HepG2 (cell line): Measurements from ENCODE around the gene TP73. TPM values are rescaled to one million over a fixed set of nuclear protein-coding genes. Genes with fewer than 3 reads are reported as not detected.
A peak's percentile ranks its signal among the peaks of the same experiment; 100 is the strongest.

Experiments used
- EEA1 ChIP-seq: sonication (generic); formaldehyde crosslinking; IDR thresholded peaks from 2 replicates; pipeline ENCODE4 v1.5.1; 2020; ENCODE audit warnings: mild to moderate bottlenecking, missing genetic modification reagents, borderline replicate concordance
- FIP1L1 ChIP-seq: fragments of 200-400 bp; formaldehyde crosslinking; IDR thresholded peaks from 2 replicates; pipeline ENCODE4 v1.6.1; 2018; ENCODE audit warnings: low read depth, mild to moderate bottlenecking, low read length, moderate library complexity, borderline replicate concordance; ENCODE audit not compliant: insufficient read depth
- FLYWCH1 ChIP-seq: sonication (generic); formaldehyde crosslinking; IDR thresholded peaks from 2 replicates; pipeline ENCODE4 v1.8.1; 2023; ENCODE audit warnings: mild to moderate bottlenecking, missing genetic modification reagents
- MAZ ChIP-seq, 2 experiments: sonication (generic) in 1 of 2; formaldehyde crosslinking in 1 of 2; IDR thresholded peaks; 2 replicates each; pipeline versions ENCODE4 v1.5.0 to v1.6.1; 2012 to 2020; ENCODE audit warnings: low read depth in 2 of 2, mild to moderate bottlenecking in 2 of 2, borderline replicate concordance in 1 of 2, improper control_type of control experiment in 1 of 2, low read length in 1 of 2, missing genetic modification reagents in 1 of 2, moderate library complexity in 1 of 2
- MYC ChIP-seq: sonication (generic); formaldehyde crosslinking; IDR thresholded peaks from 2 replicates; pipeline ENCODE4 v1.9.0; 2021; ENCODE audit warnings: missing genetic modification reagents, borderline replicate concordance
- MZF1 ChIP-seq: sonication (generic); formaldehyde crosslinking; IDR thresholded peaks from 2 replicates; pipeline ENCODE4 v1.8.1; 2023; ENCODE audit warnings: mild to moderate bottlenecking, missing genetic modification reagents, borderline replicate concordance
- SUZ12 ChIP-seq: fragments of 150-350 bp; IDR thresholded peaks from 2 replicates; pipeline ENCODE4 v1.6.1; 2014; ENCODE audit warnings: low read depth, low read length
- ZNF253 ChIP-seq: sonication (generic); formaldehyde crosslinking; IDR thresholded peaks from 2 replicates; pipeline ENCODE4 v1.8.0; 2022; ENCODE audit warnings: mild to moderate bottlenecking, missing genetic modification reagents, borderline replicate concordance
- ZNF552 ChIP-seq: sonication (generic); formaldehyde crosslinking; IDR thresholded peaks from 2 replicates; pipeline ENCODE4 v1.9.0; 2022; ENCODE audit warnings: missing genetic modification reagents, mild to moderate bottlenecking, borderline replicate concordance
- ZNF558 ChIP-seq: sonication (generic); formaldehyde crosslinking; IDR thresholded peaks from 2 replicates; pipeline ENCODE4 v1.9.0; 2022; ENCODE audit warnings: mild to moderate bottlenecking, missing genetic modification reagents, borderline replicate concordance
- ZNF589 ChIP-seq: sonication (generic); formaldehyde crosslinking; conservative IDR thresholded peaks from 2 replicates; pipeline ENCODE4 v1.8.0; 2022; ENCODE audit warnings: mild to moderate bottlenecking, moderate library complexity, missing genetic modification reagents
- ZNF766 ChIP-seq: sonication (generic); formaldehyde crosslinking; IDR thresholded peaks from 2 replicates; pipeline ENCODE4 v1.5.0; 2020; ENCODE audit warnings: missing genetic modification reagents, borderline replicate concordance
- ZSCAN22 ChIP-seq: sonication (generic); formaldehyde crosslinking; IDR thresholded peaks from 2 replicates; pipeline ENCODE4 v1.4.0; 2020; ENCODE audit warnings: mild to moderate bottlenecking, missing genetic modification reagents
- polyA plus RNA-seq, 8 experiments: library from polyadenylated mRNA; depleted of rRNA in 3 of 8; stranded (reverse) in 7 of 8; unstranded in 1 of 8; fragments of >200 nt; fragmentation: Illumina TruSeq in 4 of 8; extraction: Trizol in 4 of 8; gene quantifications; 2 replicates each; pipeline versions ENCODE4 v1.2.1 to v1.2.3, GENCODE V29; 2011 to 2016; ENCODE audit warnings: low read depth in 4 of 8, missing spikeins in 1 of 8, mixed read lengths in 1 of 8; ENCODE audit not compliant: insufficient read depth in 1 of 8
- total RNA-seq, 5 experiments: library from RNA; depleted of rRNA; stranded (reverse); fragments of >200 nt; fragmentation: Illumina TruSeq; extraction: Trizol; gene quantifications; 2 replicates each; pipeline ENCODE4 v1.2.3, GENCODE V29; 2016; ENCODE audit warnings: low read depth in 1 of 5
- TF ChIP-seq, protein P1 (sequence below): sonication (generic); formaldehyde crosslinking; IDR thresholded peaks from 2 replicates; pipeline ENCODE4 v1.4.0; 2020; ENCODE audit warnings: missing genetic modification reagents
- TF ChIP-seq, protein P2 (sequence below): sonication (generic); formaldehyde crosslinking; IDR thresholded peaks from 2 replicates; pipeline ENCODE4 v1.4.0; 2020; ENCODE audit warnings: missing genetic modification reagents
- TF ChIP-seq, protein P3 (sequence below): IDR thresholded peaks from 2 replicates; pipeline ENCODE4 v1.4.0; 2020; ENCODE audit warnings: mild to moderate bottlenecking, missing genetic modification reagents

Gene TP73
- total and polyA plus RNA-seq, 2 of the 13 experiments (the other 11 are each of a cell fraction or from before 2014, with no cell fraction given), result 0.49 to 1.1 TPM

DNA sequence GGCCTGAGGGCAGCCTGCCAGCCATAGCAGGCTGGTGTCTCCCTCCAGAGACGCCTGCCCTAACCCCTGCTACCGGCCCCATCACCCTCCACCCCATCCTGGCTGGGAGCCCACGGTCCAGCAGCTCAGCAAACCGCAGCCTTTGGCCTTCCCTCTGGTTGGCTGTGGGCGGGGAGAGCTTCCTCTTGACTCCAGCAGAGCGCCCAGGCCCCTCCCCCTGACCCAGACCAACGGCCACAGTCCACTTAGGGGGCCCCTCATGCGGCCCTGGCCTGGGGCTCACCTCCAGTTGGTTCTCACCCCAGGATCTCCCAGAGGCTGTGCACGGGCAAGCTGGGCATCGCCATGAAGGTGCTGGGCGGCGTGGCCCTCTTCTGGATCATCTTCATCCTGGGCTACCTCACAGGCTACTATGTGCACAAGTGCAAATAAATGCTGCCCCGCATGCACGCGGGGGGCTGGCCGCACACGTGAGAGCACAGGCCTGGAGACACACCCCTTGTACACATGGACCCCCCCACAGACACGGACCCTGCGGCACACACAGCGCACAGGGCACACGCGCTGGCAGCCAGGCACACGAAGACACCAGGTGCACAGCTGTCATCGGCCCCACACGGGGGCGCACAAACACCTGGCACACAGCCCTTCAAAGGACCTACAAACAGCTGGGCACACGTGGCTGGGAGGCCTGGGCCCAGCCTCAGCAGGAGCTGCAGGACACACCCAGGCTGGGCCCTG lies 123.3 kb downstream of the TP73 start (continued):
- peak; percentile 32; the same call in 1 of the 2 replicates for TF ChIP-seq MAZ (IDR thresholded peaks at IDR 0.05; ENCODE audit: borderline replicate concordance, low read depth, low read length)
- peak; percentile 71 for TF ChIP-seq MAZ (CRISPR knock-in tag; IDR thresholded peaks at IDR 0.05; ENCODE audit: low read depth)
- TF ChIP-seq, protein P1, sequence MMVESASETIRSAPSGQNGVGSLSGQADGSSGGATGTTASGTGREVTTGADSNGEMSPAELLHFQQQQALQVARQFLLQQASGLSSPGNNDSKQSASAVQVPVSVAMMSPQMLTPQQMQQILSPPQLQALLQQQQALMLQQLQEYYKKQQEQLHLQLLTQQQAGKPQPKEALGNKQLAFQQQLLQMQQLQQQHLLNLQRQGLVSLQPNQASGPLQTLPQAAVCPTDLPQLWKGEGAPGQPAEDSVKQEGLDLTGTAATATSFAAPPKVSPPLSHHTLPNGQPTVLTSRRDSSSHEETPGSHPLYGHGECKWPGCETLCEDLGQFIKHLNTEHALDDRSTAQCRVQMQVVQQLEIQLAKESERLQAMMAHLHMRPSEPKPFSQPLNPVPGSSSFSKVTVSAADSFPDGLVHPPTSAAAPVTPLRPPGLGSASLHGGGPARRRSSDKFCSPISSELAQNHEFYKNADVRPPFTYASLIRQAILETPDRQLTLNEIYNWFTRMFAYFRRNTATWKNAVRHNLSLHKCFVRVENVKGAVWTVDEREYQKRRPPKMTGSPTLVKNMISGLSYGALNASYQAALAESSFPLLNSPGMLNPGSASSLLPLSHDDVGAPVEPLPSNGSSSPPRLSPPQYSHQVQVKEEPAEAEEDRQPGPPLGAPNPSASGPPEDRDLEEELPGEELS (CRISPR knock-in tag), result peak; percentile 52
- peak; percentile 43; the same call in 1 of the 2 replicates for TF ChIP-seq ZNF766 (CRISPR knock-in tag)
- peak; percentile 52; the same call in 1 of the 2 replicates for TF ChIP-seq ZSCAN22 (CRISPR knock-in tag)
- TF ChIP-seq MYC (CRISPR knock-in tag), result peak; percentile 98
- TF ChIP-seq ZNF552 (CRISPR knock-in tag), result peak; percentile 92
- TF ChIP-seq ZNF558 (CRISPR knock-in tag), result peak; percentile 35; the same call in 1 of the 2 replicates
- TF ChIP-seq ZNF253 (CRISPR knock-in tag), result no peak
- TF ChIP-seq, protein P2, sequence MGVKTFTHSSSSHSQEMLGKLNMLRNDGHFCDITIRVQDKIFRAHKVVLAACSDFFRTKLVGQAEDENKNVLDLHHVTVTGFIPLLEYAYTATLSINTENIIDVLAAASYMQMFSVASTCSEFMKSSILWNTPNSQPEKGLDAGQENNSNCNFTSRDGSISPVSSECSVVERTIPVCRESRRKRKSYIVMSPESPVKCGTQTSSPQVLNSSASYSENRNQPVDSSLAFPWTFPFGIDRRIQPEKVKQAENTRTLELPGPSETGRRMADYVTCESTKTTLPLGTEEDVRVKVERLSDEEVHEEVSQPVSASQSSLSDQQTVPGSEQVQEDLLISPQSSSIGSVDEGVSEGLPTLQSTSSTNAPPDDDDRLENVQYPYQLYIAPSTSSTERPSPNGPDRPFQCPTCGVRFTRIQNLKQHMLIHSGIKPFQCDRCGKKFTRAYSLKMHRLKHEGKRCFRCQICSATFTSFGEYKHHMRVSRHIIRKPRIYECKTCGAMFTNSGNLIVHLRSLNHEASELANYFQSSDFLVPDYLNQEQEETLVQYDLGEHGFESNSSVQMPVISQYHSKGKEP (CRISPR knock-in tag), result peak; percentile 42; the same call in 1 of the 2 replicates
- peak; percentile 77; the same call in 1 of the 2 replicates for TF ChIP-seq MZF1 (CRISPR knock-in tag)
- TF ChIP-seq FIP1L1, result 0 out of 2 replicates have a peak, but pooled peaks have one; percentile 33
- TF ChIP-seq, protein P3, sequence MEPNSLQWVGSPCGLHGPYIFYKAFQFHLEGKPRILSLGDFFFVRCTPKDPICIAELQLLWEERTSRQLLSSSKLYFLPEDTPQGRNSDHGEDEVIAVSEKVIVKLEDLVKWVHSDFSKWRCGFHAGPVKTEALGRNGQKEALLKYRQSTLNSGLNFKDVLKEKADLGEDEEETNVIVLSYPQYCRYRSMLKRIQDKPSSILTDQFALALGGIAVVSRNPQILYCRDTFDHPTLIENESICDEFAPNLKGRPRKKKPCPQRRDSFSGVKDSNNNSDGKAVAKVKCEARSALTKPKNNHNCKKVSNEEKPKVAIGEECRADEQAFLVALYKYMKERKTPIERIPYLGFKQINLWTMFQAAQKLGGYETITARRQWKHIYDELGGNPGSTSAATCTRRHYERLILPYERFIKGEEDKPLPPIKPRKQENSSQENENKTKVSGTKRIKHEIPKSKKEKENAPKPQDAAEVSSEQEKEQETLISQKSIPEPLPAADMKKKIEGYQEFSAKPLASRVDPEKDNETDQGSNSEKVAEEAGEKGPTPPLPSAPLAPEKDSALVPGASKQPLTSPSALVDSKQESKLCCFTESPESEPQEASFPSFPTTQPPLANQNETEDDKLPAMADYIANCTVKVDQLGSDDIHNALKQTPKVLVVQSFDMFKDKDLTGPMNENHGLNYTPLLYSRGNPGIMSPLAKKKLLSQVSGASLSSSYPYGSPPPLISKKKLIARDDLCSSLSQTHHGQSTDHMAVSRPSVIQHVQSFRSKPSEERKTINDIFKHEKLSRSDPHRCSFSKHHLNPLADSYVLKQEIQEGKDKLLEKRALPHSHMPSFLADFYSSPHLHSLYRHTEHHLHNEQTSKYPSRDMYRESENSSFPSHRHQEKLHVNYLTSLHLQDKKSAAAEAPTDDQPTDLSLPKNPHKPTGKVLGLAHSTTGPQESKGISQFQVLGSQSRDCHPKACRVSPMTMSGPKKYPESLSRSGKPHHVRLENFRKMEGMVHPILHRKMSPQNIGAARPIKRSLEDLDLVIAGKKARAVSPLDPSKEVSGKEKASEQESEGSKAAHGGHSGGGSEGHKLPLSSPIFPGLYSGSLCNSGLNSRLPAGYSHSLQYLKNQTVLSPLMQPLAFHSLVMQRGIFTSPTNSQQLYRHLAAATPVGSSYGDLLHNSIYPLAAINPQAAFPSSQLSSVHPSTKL (CRISPR knock-in tag), result peak; percentile 35; the same call in 1 of the 2 replicates
- peak; percentile 83 for TF ChIP-seq ZNF589 (CRISPR knock-in tag)
- peak; percentile 83; the same call in 1 of the 2 replicates for TF ChIP-seq EEA1 (CRISPR knock-in tag)
- no peak for TF ChIP-seq FLYWCH1
- TF ChIP-seq SUZ12, result no peak
